Tibial artery (tissue), 4 donors: ENCODE results near the gene LARP4B.

ENCODE experiments used
- DNase-seq, 2 donors: peaks; one replicate each; pipeline ENCODE4 v3.0.0-alpha.2; 2019
- H3K27ac ChIP-seq, 2 donors: fragments of 200-600 bp; sonication (generic) in 1 of 2; 1 replicate in 1 of 2; 2 replicates in 1 of 2; pipeline ENCODE4 v1.5.1; 2018 to 2019; ENCODE audit warnings: mild to moderate bottlenecking in 1 of 2
- H3K27me3 ChIP-seq, 2 donors: fragments of 200-600 bp; sonication (generic) in 1 of 2; one replicate each; pipeline versions ENCODE4 v1.5.1 to v1.6.0; 2016 to 2019
- H3K36me3 ChIP-seq, 3 donors: fragments of 200-600 bp; sonication (generic) in 2 of 3; one replicate each; pipeline ENCODE4 v1.5.1; 2016 to 2019; ENCODE audit warnings: mild to moderate bottlenecking in 2 of 3
- H3K4me1 ChIP-seq, 4 donors: fragments of 200-600 bp; sonication (generic) in 2 of 4; 1 replicate in 3 of 4; 2 replicates in 1 of 4; pipeline ENCODE4 v1.5.1; 2016 to 2019
- H3K4me3 ChIP-seq, 2 donors: fragments of 200-600 bp; sonication (generic) in 1 of 2; 1 replicate in 1 of 2; 2 replicates in 1 of 2; pipeline ENCODE4 v1.5.1; 2018 to 2019; ENCODE audit warnings: mild to moderate bottlenecking in 2 of 2
- H3K9me3 ChIP-seq, 3 donors: fragments of 200-600 bp; sonication (generic) in 1 of 3; one replicate each; pipeline ENCODE4 v1.5.1; 2016 to 2019
- intact Hi-C: fragments of 100-400 bp; cut with DNase I; formaldehyde crosslinking; loops from one replicate; pipeline ENCODE4 v1.15.0; 2023; ENCODE audit warnings: low total_unique reads
- TF ChIP-seq, protein P1 (sequence below), 2 experiments: fragments of 200-600 bp in 1 of 2; fragments of 450-650 bp in 1 of 2; IDR thresholded peaks; one replicate each; pipeline ENCODE4 v1.5.1; 2017 to 2019; ENCODE audit warnings: antibody characterized with exemption in 2 of 2, mild to moderate bottlenecking in 1 of 2, moderate library complexity in 1 of 2

Gene LARP4B

DNA sequence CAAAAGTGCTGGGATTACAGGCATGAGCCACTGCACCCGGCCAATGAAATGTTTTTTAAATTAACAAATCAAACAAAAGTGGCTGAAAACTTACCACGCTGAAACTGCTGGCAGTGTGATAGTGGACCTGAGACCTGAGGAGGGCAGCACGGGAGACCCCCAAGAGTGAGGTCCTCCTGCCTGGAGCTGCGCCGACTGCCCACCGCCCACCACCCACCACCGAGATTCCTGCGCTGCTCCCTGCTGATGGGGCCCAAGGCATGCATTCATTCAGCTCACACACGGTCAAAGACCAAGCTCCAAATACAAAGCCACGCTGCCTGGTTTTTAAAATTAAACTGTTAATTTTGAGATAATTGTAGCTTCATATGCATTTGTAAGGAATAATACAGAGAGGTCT, 16.4 kb upstream of the LARP4B start:
- intact Hi-C loops = no loop called here
- H3K4me1 ChIP-seq = peaks cover 0 to 3% (median 0%) of the 10 kb centered on the region in 4 donors
- no peaks in the 10 kb centered on the region for H3K36me3 ChIP-seq

DNA sequence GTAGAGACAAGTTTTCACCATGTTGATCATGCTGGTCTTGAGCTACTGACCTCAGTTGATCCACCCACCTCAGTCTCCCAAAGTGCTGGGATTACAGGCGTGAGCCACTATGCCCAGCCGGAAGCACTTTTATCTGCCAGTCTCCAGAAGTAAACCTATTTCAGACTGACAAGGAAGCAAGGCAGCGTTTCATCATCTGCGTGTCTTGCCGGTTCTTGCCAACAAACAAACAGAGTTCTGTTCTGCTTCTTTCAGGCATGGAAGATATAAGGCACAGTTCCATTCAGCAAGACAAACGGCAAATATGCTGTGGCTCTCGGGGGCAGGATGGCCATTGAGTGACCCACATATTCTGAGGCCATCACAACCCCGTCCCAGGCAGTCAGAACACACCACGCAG, 15.5 kb upstream of the LARP4B start:
- H3K27ac ChIP-seq = no peak overlapping the region
- intact Hi-C loops = no loop called here
- no peak for DNase-seq
- H3K27me3 ChIP-seq = peaks cover 0 to 10% of the 10 kb centered on the region in 2 donors
- H3K36me3 ChIP-seq = no peaks in the 10 kb centered on the region
- TF ChIP-seq, protein P1, sequence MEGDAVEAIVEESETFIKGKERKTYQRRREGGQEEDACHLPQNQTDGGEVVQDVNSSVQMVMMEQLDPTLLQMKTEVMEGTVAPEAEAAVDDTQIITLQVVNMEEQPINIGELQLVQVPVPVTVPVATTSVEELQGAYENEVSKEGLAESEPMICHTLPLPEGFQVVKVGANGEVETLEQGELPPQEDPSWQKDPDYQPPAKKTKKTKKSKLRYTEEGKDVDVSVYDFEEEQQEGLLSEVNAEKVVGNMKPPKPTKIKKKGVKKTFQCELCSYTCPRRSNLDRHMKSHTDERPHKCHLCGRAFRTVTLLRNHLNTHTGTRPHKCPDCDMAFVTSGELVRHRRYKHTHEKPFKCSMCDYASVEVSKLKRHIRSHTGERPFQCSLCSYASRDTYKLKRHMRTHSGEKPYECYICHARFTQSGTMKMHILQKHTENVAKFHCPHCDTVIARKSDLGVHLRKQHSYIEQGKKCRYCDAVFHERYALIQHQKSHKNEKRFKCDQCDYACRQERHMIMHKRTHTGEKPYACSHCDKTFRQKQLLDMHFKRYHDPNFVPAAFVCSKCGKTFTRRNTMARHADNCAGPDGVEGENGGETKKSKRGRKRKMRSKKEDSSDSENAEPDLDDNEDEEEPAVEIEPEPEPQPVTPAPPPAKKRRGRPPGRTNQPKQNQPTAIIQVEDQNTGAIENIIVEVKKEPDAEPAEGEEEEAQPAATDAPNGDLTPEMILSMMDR (IDR thresholded peaks at IDR 0.05) = no peak
- H3K9me3 ChIP-seq = no peaks in the 10 kb centered on the region
- no peak overlapping the region for H3K4me3 ChIP-seq
- H3K4me1 ChIP-seq = peaks cover 0 to 3% (median 0%) of the 10 kb centered on the region in 4 donors

More for the DNA sequence above, 16.4 kb upstream of the LARP4B start:
- no peak for DNase-seq
- Histone ChIP-seq H3K27me3 (peaks cover 0 to 10% of the 10 kb centered on the region in 2 donors), H3K4me3 (no peak overlapping the region), H3K9me3 (no peaks in the 10 kb centered on the region), H3K27ac (no peak overlapping the region)
- TF ChIP-seq, protein P1 (IDR thresholded peaks at IDR 0.05) = no peak

DNA sequence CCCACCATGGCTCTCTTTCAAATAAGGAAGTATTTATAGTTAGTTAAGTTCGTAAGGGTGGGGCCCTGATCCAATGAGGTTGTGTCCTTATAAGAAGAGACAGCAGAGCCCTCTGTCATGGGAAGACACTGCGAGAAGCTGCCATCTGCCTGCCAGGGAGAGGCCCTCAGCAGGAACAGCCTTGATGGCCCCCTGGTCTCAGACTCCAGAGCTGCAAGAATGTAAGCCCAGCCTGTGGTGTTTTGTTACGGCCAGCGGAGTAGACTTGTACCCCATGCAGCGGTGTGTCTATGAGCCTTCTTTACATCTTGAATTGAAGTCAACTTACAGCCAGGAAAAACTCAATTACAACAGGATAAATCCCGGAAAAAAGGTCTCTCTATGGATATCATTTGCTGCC, 14.3 kb upstream of the LARP4B start:
- H3K36me3 ChIP-seq = no peaks in the 10 kb centered on the region
- no peaks in the 10 kb centered on the region for H3K27me3 ChIP-seq
- TF ChIP-seq, protein P1 (IDR thresholded peaks at IDR 0.05) = no peak
- intact Hi-C loops = no loop called here
- H3K4me3 ChIP-seq = no peak overlapping the region
- DNase-seq = no peak
- H3K4me1 ChIP-seq = peaks cover 0 to 3% (median 0%) of the 10 kb centered on the region in 4 donors
- no peaks in the 10 kb centered on the region for H3K9me3 ChIP-seq
- no peak overlapping the region for H3K27ac ChIP-seq

DNA sequence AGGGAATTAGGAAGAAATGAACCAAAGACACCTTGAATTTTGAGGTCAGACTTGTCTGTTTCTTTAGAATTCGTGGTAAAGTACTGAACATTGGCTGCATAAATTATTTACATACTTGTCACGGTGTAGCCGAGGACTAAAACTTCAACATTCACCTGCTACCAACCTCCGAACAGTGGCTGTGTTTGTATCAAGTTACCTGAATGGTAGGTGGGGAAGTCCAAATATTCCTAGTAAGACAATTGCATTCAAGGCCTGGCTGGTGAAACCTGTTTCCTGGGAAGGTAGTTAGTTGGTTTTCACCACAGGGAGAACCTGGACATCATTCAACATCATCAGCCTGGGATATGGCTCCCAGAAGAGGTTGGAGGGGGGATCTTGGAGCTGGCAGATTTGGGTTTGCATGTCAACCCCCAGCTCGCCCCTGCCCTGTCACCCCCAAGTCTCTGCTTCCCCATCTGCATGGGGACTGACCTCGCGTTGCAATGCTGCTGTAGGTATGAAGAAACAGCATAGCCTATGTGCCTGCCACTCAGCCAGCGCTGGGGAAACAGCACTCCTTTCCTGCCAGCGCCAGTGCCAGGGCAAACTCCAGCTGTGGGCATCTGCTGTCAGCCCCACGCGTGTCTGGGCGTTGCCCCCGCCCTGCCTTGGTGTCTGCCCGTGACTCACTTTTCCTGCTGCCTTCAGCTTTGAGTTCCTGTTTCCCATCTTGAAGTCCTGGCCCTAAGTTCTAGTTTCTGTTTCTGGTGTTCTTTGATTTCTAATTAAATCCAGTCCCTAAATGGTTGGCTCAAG, 12.7 kb upstream of the LARP4B start:
- peaks cover 0 to 3% (median 0%) of the 10 kb centered on the region in 4 donors for H3K4me1 ChIP-seq
- no peak overlapping the region for H3K4me3 ChIP-seq
- no peak overlapping the region for H3K27ac ChIP-seq
- TF ChIP-seq, protein P1 (IDR thresholded peaks at IDR 0.05) = no peak
- intact Hi-C loops = no loop called here
- DNase-seq = peak; percentile 78 to 82
- no peaks in the 10 kb centered on the region for H3K9me3 ChIP-seq
- no peaks in the 10 kb centered on the region for H3K36me3 ChIP-seq
- H3K27me3 ChIP-seq = no peaks in the 10 kb centered on the region

DNA sequence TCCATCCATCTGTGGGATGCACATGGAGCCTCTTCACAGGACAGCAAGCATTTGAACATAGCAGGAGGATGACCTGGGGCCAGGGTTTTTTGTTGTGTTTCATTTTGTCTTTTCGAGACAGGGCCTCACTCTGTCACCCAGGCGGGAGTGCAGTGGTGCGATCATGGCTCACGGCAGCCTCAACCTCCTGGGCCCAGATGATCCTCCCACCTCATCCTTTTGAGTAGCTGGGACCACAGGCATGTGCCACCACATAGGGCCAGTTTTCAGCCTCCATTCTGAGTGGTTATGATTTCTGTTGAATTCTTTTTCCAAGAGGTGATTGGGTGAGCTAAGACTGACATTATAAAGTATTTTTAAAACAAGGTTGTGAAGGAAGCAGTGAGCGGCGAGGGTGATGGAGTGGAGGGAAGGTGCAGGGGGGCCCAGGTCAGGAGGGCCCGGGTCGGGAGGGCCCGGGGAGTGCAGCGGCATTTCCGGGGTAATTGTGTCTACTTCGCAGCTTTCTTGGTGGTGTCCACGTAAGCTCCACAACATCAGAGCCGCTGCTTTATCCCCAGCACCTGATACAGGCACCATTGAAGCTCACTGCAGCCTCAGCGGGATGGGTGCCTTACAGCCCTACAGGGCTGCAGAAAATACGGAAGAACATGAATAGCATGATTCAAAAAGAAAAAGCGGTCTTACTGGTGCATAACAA, 12.0 kb upstream of the LARP4B start:
- H3K9me3 ChIP-seq = no peaks in the 10 kb centered on the region
- no peaks in the 10 kb centered on the region for H3K27me3 ChIP-seq
- H3K36me3 ChIP-seq = no peaks in the 10 kb centered on the region
- no peak overlapping the region for H3K27ac ChIP-seq
- peaks cover 0 to 3% (median 0%) of the 10 kb centered on the region in 4 donors for H3K4me1 ChIP-seq
- intact Hi-C loops = no loop called here
- H3K4me3 ChIP-seq = no peak overlapping the region
- TF ChIP-seq, protein P1 (IDR thresholded peaks at IDR 0.05) = no peak
- DNase-seq = no peak
